HG02763 (cell line): Measurements from ENCODE around the gene L3MBTL4.
"Not testable (repeated sequence)": the region's sequence is repeated elsewhere in the genome, so short reads cannot be mapped to it uniquely, and the experiment has no call there.

Experiments
- ATAC-seq: cut with Tn5 transposase; IDR thresholded peaks from one replicate; pipeline ENCODE4 v1.9.1; 2021; ENCODE audit warnings: mild to moderate bottlenecking, moderate library complexity; ENCODE audit not compliant: unreplicated experiment

Gene L3MBTL4

DNA sequence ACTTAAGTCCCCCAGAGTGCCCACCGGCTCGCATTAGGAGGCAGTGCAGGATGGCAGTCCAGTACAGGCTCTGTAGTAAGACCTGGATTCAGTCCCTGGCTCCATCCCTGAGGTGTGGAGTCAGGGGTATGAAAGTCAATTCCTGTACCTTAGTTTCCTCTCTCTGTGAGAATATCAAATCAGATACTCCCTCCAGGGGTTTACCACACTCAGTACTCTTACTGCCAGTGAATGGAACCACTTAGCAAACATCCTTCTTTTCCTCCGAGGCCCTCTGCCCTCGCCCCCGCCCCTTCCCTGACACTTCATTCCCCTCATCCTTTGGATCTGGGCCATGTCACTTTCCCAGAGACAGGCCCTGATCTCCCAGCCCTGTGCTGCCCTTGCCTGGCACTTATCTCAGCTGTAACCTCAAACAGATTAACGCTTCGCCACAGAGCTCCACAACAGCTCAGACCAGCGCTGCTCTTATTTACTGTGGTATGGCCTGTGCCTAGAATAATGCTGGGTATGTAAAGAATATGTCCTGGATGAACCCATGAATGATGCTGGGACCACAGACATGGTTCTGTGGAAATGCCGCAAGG, 360.4 kb downstream of the L3MBTL4 start:
- ATAC-seq: no peak

DNA sequence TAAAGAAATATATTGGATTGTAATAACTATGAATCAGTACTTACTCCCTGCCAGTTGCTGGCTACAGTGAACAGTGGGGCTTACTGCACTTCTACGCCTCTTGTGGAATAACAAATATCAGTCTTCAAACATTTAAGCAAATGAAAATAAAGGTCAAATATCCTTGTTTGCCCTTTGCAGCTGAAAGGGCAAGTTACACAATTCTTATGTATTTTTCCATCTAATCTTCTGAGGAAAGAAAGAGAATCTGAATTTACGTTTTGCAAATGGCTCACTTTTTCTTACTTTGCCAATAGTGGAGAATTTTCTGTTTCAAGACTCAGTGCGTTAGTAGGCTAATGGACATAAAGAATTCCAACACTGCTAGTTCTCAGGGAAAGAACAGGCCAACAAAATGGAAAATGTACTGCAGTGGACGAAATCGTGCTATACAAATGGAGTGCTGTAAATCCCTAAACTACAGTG, 362.2 kb downstream of the L3MBTL4 start:
- ATAC-seq: no peak

DNA sequence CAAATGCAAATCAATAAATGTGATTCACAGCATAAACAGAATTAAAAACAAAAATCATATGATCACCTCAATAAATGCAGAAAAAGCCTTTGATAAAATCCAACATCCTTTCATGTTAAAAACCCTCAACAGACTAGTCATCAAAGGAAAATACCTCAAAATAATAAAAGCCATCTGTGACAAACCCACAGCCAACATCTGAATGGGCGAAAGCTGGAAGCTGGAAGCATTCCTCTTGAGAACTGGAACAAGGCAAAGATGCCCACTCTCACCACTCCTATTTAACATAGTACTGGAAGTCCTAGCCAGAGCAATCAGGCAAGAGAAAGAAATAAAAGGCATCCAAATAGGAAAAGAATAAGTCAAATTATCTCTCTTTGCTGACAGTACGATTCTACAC, 367.1 kb downstream of the L3MBTL4 start:
- ATAC-seq: not testable (repeated sequence)

- ATAC-seq: no peak
These were observed 369.9 kb downstream of the L3MBTL4 start for GRCh38 chr18:6044773-6045172.

DNA sequence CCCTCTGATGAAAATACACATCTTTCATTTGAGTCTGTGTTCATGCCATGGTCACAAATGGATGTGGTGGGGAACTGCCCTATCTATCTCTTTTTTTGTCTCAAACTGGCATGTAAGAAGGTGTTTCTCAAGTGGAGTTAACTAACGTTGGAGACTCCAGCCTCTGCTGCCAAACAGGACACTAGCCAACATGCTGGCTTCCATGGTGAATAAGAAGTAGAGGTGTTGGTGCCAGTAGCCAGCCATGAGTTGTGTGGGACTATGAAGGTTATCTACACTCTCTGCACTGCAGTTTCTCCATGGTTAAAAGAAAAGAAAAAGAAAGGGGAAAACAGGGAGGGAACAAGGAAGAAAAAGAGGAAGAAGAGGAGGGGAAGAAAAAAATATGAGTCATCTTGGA, 370.4 kb downstream of the L3MBTL4 start:
- no peak for ATAC-seq

DNA sequence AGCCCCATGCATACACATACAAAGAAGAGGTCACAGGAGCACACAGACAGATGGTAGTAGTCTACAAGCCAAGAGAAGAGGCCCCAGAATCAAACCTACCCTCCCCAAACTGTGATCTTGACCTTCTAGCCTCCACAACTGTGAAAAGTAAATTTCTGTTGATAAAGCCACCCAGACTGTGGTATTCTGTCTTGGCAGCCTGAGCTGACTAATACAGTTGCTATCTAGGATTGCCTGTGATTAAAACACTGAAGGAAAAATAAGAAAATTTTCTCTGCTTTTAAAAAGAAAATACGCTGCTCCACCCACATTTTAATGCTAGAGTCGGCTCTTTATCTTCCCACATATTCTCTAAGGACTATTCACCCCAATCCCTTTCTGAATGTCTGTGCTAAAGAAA, 375.7 kb downstream of the L3MBTL4 start:
- ATAC-seq: no peak

GRCh38 chr18:6031442-6031841, 383.3 kb downstream of the L3MBTL4 start:
- ATAC-seq: no peak

DNA sequence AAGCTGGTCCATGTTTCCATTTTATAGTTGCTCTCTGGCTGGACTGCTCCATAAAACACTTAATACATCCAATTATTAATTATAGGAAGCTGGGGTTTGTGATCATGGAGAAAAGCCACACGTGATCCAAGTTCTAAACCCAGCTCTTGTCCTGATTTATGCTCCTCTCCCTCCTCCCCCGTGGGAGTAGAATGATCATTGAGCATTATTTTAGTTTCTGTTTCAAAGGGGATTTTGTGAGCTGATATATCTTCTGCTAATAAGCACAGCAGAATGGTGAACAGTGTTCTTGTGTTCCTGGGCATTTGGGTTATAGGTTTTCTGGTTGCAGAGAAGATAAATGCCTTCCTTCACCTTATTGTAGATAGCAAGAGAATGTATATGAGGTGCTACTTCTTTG, 383.7 kb downstream of the L3MBTL4 start:
- ATAC-seq: no peak

- no peak for ATAC-seq
These were observed 389.9 kb downstream of the L3MBTL4 start for GRCh38 chr18:6024745-6025248.

DNA sequence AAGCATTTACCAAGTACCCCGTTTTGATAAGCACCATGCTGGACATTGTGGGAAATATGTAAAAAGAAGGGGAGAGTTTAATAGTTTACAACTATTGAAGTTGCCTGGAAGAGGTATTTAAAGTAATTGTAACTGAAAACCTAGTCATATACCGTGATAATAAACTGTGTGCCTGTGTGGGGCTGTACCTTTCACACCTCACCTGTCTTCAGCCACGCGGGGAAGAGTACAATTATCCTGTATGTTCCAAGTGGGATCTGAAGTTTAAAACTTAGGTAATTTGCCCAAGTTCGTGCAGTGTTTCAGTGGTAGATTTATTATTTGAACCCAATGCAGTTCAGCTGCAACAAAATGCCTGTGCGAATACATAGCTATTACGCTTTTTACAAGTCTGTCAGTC, 391.2 kb downstream of the L3MBTL4 start:
- no peak for ATAC-seq

GRCh38 chr18:6022845-6023244, 391.9 kb downstream of the L3MBTL4 start:
- no peak for ATAC-seq

DNA sequence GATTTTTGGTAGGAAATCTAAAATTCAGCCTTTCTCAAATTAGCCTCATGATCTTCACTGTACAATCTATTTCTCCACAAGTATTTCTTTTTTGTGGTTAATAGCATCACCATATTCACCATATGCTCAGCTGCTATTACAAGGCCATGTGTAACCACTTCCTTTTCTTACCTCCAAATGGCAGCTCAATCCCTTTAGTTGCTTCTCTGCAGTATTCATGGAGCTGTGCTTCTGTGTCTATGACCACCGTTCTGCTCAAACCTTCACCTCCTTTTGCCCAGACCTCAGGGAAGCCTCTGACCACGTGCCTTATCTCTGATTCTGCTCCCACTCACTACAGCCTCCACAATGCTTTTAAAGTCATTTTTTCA, 392.7 kb downstream of the L3MBTL4 start:
- no peak for ATAC-seq

DNA sequence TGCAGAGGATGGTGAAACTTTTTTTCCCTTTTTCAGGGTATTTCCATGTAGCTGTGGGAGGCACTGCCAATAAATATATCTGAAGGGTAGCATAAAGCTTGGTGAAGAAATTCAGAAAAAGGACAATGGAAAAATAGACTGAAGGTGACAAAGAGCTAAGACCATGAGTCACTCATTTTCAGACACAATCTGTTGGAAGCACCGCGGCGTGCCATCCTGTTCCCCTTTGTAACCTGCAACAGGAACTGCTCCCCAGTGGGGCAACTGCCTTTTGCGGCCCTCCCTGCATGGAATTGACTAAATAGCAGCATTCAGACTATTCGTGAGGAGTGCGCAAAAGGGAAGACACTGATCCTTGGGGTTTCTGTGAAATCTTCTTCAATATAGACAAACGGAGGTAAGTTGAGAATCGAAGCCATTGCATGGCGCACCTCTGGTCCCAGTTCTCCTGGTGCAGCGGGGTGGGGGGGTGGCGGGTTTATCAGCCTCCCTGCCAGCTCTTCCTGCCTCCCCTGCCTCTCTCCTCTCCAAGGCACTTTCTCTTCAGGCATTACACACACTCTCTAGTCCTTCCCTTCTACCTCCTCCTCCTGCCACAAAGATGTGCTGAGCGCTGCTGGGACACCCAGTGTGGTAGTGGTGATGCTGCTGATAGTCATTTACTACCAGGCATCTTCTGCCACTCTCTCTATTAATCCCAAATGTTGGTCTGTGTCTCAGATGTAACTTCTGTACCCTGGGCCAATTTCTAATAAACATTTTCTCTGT, 393.2 kb downstream of the L3MBTL4 start:
- no peak for ATAC-seq

- ATAC-seq: no peak
These were observed 396.0 kb downstream of the L3MBTL4 start for GRCh38 chr18:6018671-6019070.

DNA sequence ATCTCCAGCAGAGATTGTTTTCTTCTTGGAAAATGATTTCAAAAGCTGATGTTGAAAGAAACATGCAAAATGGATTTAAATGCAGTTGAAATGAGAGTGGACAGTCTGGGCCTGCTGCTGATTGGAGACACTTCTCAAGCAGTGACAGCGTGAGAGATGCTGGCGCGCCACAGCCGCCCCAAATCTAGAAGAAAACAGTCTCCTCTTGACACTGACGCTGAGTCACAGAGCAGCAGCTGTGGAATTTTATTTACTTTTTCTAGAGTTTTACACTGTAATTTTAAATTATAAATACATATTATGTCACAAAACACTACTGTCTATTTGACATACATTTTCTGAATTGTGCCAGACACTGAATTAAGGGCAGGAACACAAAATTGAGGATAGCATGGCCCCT, 397.5 kb downstream of the L3MBTL4 start:
- no peak for ATAC-seq

DNA sequence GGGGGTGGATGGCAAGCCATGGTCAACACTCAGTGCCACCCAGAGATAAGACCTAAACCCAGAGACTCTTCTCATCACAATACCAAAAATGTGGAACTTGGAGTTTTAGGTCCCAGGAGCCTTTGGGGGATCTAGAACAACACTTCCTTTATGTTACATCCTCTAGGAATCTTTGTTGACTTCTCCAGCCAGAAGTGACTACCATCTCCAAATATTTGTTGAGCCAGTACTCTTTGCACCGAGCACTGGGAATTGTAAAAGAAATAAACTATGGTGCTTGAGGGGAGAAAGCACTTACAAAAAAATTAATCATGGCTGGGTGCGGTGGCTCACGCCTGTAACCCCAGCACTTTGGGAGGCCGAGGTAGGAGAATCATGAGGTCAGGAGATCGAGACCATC, 399.3 kb downstream of the L3MBTL4 start:
- no peak for ATAC-seq

- ATAC-seq: no peak
These were observed 401.4 kb downstream of the L3MBTL4 start for GRCh38 chr18:6013171-6013810.

- no peak for ATAC-seq
These were observed 403.8 kb downstream of the L3MBTL4 start for GRCh38 chr18:6010921-6011320.

DNA sequence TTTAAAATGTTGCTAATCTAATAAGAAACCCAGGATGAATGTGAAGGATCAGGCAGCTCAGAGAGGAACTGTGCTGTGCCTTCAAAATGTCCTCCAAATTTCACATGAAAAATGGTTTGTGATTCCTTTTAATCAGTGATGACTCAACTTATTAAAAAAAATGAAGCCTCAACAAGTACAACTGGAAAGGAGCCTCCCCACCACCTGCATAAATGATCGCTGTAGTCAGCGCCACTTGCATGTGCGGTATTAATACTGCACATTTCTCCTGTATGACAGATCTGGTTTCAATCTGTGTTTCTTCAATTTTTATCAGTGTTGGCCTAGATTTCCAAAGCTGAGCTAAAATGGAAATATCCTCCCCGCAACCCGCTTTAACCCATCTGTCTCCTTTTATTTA, 404.4 kb downstream of the L3MBTL4 start:
- ATAC-seq: no peak

- ATAC-seq: no peak
These were observed 405.0 kb downstream of the L3MBTL4 start for GRCh38 chr18:6009756-6010155.

- ATAC-seq: peak; percentile 99
These were observed 410.0 kb downstream of the L3MBTL4 start for GRCh38 chr18:6004683-6005082.

DNA sequence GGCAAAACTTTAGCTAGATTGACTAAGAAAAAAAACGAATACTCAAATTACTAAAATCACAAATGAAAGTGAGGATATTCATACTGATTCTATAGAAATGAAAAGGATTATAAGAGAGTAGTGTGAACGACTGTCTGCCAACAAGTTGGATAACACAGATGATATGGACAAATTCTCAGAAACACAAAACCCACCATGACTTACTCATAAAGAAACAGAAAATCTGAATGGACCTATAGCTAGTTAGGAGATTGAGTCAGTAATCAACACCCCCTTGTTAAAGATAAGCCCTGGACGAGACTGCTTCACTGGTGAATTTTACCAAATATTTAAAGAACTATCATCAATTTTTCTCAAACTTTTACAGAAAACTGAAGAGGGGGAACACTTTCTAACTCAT, 410.6 kb downstream of the L3MBTL4 start:
- peak; percentile 41 for ATAC-seq
